Esophagus squamous epithelium (tissue), 4 donors: ENCODE data around the gene CFL1.

ENCODE experiments used
- POLR2A ChIP-seq, 4 donors: fragments of 450-650 bp; IDR thresholded peaks; one replicate each; pipeline ENCODE4 v1.6.1; 2017; ENCODE audit warnings: antibody characterized with exemption in 4 of 4, mild to moderate bottlenecking in 4 of 4, moderate library complexity in 3 of 4
- TF ChIP-seq, protein P1 (sequence below), 6 experiments: fragments of 450-650 bp in 4 of 6; fragments of 200-600 bp in 2 of 6; sonication (generic) in 2 of 6; IDR thresholded peaks; one replicate each; pipeline ENCODE4 v1.5.1; 2016 to 2019; ENCODE audit warnings: antibody characterized with exemption in 6 of 6, mild to moderate bottlenecking in 4 of 6, moderate library complexity in 4 of 6

DNA sequence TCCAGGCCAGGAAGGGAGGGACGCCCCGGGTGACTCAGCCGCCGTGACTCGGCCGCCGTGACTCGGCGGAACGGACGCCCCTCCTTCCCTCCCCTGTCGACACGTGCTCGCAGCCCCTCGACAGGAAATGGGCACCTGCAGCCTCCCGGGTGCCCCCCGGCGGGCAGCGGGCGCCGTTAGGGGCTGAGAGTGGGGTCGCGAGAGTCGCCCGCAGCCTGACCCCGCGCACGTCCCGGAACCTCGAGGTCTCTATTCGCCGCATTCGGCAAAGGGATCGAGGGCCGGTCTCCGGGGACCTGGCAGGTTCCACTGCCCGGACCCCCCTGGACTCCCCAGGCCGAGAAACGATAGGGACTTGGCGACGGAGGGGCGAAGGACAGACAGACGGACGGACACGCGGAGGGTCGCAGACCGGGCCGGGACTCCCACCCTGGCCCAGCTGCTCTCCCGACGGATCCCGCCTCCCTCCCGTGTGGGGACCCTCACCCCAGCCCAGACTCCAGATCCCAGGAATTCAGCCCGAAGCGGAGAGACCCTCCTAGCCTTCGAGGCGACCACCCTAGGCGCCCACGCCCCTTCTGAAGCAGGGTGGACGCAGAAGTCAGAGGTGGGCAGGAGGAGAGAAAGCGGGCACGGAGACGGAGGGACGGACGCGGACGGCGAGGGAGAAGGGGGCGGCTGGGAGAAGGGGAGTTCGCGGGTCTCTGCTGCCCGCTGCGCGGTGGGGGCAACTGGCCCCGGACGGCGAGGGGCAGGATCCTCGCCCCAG is 41.6 kb upstream of the CFL1 start:
- TF ChIP-seq, protein P1, sequence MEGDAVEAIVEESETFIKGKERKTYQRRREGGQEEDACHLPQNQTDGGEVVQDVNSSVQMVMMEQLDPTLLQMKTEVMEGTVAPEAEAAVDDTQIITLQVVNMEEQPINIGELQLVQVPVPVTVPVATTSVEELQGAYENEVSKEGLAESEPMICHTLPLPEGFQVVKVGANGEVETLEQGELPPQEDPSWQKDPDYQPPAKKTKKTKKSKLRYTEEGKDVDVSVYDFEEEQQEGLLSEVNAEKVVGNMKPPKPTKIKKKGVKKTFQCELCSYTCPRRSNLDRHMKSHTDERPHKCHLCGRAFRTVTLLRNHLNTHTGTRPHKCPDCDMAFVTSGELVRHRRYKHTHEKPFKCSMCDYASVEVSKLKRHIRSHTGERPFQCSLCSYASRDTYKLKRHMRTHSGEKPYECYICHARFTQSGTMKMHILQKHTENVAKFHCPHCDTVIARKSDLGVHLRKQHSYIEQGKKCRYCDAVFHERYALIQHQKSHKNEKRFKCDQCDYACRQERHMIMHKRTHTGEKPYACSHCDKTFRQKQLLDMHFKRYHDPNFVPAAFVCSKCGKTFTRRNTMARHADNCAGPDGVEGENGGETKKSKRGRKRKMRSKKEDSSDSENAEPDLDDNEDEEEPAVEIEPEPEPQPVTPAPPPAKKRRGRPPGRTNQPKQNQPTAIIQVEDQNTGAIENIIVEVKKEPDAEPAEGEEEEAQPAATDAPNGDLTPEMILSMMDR (IDR thresholded peaks at IDR 0.05) = peak in 1 of 6 experiments; percentile 1
- no peak for TF ChIP-seq POLR2A (IDR thresholded peaks at IDR 0.05)
